ENCODE results near the gene CDC25A. TPM values are rescaled to one million over a fixed set of nuclear protein-coding genes. Genes with fewer than 3 reads are reported as not detected.

CDC25A gene
- total and polyA plus RNA-seq, 9 of the 15 experiments (the other 6 are each of a cell fraction or from before 2014, with no cell fraction given) = 3.4 to 61.3 (median 51.8) TPM

- Histone ChIP-seq H3K27ac (ENCODE audit: extremely low read depth, low read depth, low read length) (no peak overlapping the region), H3K4me1 (replicated peaks in 1 of 2; ENCODE audit: control insufficient read depth in 2 of 2, insufficient read depth in 2 of 2, low read length in 2 of 2) (no peaks in the 10 kb centered on the region; a peak in 1 of 5 replicates), H2AFZ (ENCODE audit: low read depth, low read length) (0 out of 2 replicates have a peak overlapping the region, but pooled peaks have one; percentile 7), H3K4me2 (ENCODE audit: insufficient read depth, low read length) (no peak overlapping the region), H3K9ac (ENCODE audit: insufficient read depth in 1 of 2, low read depth in 2 of 2, low read length in 2 of 2) (no peak overlapping the region), H3K79me2 (ENCODE audit: control insufficient read depth, insufficient read depth, low read length) (no peaks in the 10 kb centered on the region), H3K9me3 (replicated peaks; ENCODE audit: control insufficient read depth, insufficient read depth, low read depth, low read length) (no peaks in the 10 kb centered on the region), H3K27me3 (ENCODE audit: control insufficient read depth in 2 of 2, insufficient read depth in 2 of 2, low read length in 2 of 2) (peaks cover 0 to 4% of the 10 kb centered on the region in 2 experiments; a peak in 2 of 5 replicates), H3K36me3 (ENCODE audit: control insufficient read depth, insufficient read depth, low read length) (no peaks in the 10 kb centered on the region), H3K4me3 (no peak overlapping the region), H4K20me1 (replicated peaks; ENCODE audit: control insufficient read depth, insufficient read depth, low read length) (no peaks in the 10 kb centered on the region), H3K9me1 (ENCODE audit: control insufficient read depth, insufficient read depth, low read length) (no peaks in the 10 kb centered on the region)
- FAIRE-seq (no peak), DNase-seq (ENCODE audit: extremely low read depth in 1 of 4, low spot score in 3 of 4) (no peak), ATAC-seq (no peak; the same call in 2 of the 3 replicates)
- in situ Hi-C loops (cut with MboI) = no loop called here
- POLR2A ChIA-PET = interaction anchor here (0.6 to 1.2 kb wide), 2 partner anchors 8 to 10 kb away, joined by 3 to 4 read pairs; no protein-coding TSS in a partner anchor
- TF ChIP-seq NEUROD1 (IDR thresholded peaks at IDR 0.05; ENCODE audit: borderline replicate concordance, low read depth, low read length, partially characterized antibody) (no peak), ZKSCAN1 (IDR thresholded peaks at IDR 0.05; ENCODE audit: low read depth, low read length) (no peak), HNRNPLL (IDR thresholded peaks at IDR 0.05; ENCODE audit: low read depth, low read length, poor library complexity, severe bottlenecking) (peak; percentile 20)
- BruUV-seq (replicated peaks) = no TSS peak
- intact Hi-C loops (cut with micrococcal nuclease) = no loop called here
- WGBS (ENCODE audit: insufficient coverage, low coverage, missing lambda C conversion rate) = 11% methylated on average over 8 of the region's 8 CpGs
- CTCF ChIA-PET (ENCODE audit: low intra/inter-chr PET ratio) = no interaction called here
Observed at GRCh38 chr3:48135552-48136495, 52.4 kb downstream of the CDC25A start.
